OCI-LY7 (cell line): ENCODE data around the gene OR2B3. TPM values are rescaled to one million over a fixed set of nuclear protein-coding genes. Genes with fewer than 3 reads are reported as not detected.

Experiments
- Bru-seq: library from RNA; stranded (reverse); fragments of 400-500 nt; gene quantifications from one replicate; lab custom pipeline; 2021; lab: Mats Ljungman, UMichigan
- BruChase-seq, 2 experiments: library from RNA; stranded (reverse); fragments of 400-500 nt; gene quantifications; one replicate each; lab custom pipeline; 2021; lab: Mats Ljungman, UMichigan
- BruUV-seq: library from RNA; stranded (reverse); fragments of 400-500 nt; replicated peaks from 2 replicates; lab custom pipeline; 2021; lab: Mats Ljungman, UMichigan
- CTCF ChIA-PET: fragments of 300-600 bp; sonication (Branson Sonifier 250); formaldehyde crosslinking; loops from one replicate; lab custom pipeline; 2022; ENCODE audit warnings: antibody characterized with exemption; ENCODE audit not compliant: unreplicated experiment; lab: Charles Lee
- POLR2A ChIA-PET: fragments of 300-600 bp; sonication (Branson Sonifier 250); formaldehyde crosslinking; loops from one replicate; lab custom pipeline; 2022; ENCODE audit warnings: antibody characterized with exemption; lab: Charles Lee
- DNase-seq: peaks from one replicate; pipeline ENCODE4 v3.0.0-alpha.2; 2015; ENCODE audit warnings: low spot score
- H2AFZ ChIP-seq: fragments of 200-600 bp; sonication (generic), shearing (Covaris generic); 2 replicates; pipeline ENCODE4 v1.6.1; 2014; ENCODE audit warnings: mild to moderate bottlenecking, antibody characterized with exemption, low read length, moderate library complexity
- H3K27ac ChIP-seq: fragments of 200-600 bp; sonication (generic); 2 replicates; pipeline ENCODE4 v1.5.1; 2014; ENCODE audit warnings: mixed run types, low read depth, mild to moderate bottlenecking, moderate library complexity, low read length, inconsistent platforms; ENCODE audit not compliant: poor library complexity, severe bottlenecking
- H3K36me3 ChIP-seq: fragments of 200-600 bp; sonication (generic); 2 replicates; pipeline ENCODE4 v1.6.1; 2014; ENCODE audit warnings: mild to moderate bottlenecking, antibody characterized with exemption, low read length, moderate library complexity, mixed read lengths; ENCODE audit not compliant: insufficient read depth
- H3K4me1 ChIP-seq: fragments of 200-600 bp; sonication (generic); 2 replicates; pipeline ENCODE4 v1.5.1; 2014; ENCODE audit warnings: mild to moderate bottlenecking, low read length; ENCODE audit not compliant: insufficient read depth, poor library complexity, severe bottlenecking
- H3K4me2 ChIP-seq: fragments of 200-600 bp; sonication (generic); 2 replicates; pipeline ENCODE4 v1.6.1; 2014; ENCODE audit warnings: mild to moderate bottlenecking, low read length
- H3K4me3 ChIP-seq: fragments of 200-600 bp; sonication (generic); 2 replicates; pipeline ENCODE4 v1.5.1; 2014; ENCODE audit warnings: mild to moderate bottlenecking, low read depth, low read length; ENCODE audit not compliant: poor library complexity, severe bottlenecking
- H3K79me2 ChIP-seq: fragments of 200-600 bp; sonication (generic); 2 replicates; pipeline ENCODE4 v1.6.1; 2016; ENCODE audit warnings: low read depth, mild to moderate bottlenecking, low read length, moderate library complexity, mixed read lengths; ENCODE audit not compliant: insufficient read depth
- H3K9me2 ChIP-seq: fragments of 200-600 bp; sonication (generic); 2 replicates; pipeline ENCODE4 v1.6.1; 2016; ENCODE audit warnings: mild to moderate bottlenecking, low read length, mixed read lengths; ENCODE audit not compliant: insufficient read depth
- H3K9me3 ChIP-seq: fragments of 200-600 bp; sonication (generic); 2 replicates; pipeline ENCODE4 v1.6.1; 2014; ENCODE audit warnings: mild to moderate bottlenecking, mixed run types, low read length, mixed read lengths
- H4K20me1 ChIP-seq: fragments of 200-600 bp; sonication (generic); 2 replicates; pipeline ENCODE4 v1.6.1; 2014; ENCODE audit warnings: mild to moderate bottlenecking, antibody characterized with exemption, low read length, moderate library complexity, mixed read lengths; ENCODE audit not compliant: insufficient read depth
- CTCF ChIP-seq: fragments of 200-600 bp; sonication (generic); conservative IDR thresholded peaks from 2 replicates; pipeline ENCODE4 v1.5.1; 2014; ENCODE audit warnings: mild to moderate bottlenecking, antibody characterized with exemption, low read length, moderate library complexity, mixed read lengths
- EZH2phosphoT487 ChIP-seq: fragments of 200-600 bp; sonication (generic); IDR thresholded peaks from 2 replicates; pipeline ENCODE4 v1.6.1; 2018; ENCODE audit warnings: low read depth, borderline replicate concordance, mild to moderate bottlenecking, mixed run types, antibody characterized with exemption, low read length, moderate library complexity, mixed read lengths
- intact Hi-C: fragments of 100-400 bp; cut with micrococcal nuclease; formaldehyde crosslinking; loops from one replicate; pipeline ENCODE4 v1.10.0; 2022; ENCODE audit not compliant: unreplicated experiment
- long read RNA-seq: library from polyadenylated mRNA; stranded (forward); transcript quantifications from one replicate; pipeline ENCODE4 v2.0.0, GENCODE V29; 2022
- total RNA-seq, 2 experiments: library from RNA; depleted of rRNA in 1 of 2; stranded (reverse); fragments of >200 nt in 1 of 2; shearing (Covaris generic) in 1 of 2; gene quantifications; 2 replicates each; pipeline ENCODE4 v1.2.3, GENCODE V29; 2014 to 2022

Gene OR2B3
- total RNA-seq (2014; rRNA removed; shearing (Covaris generic)) (not detected in 2 replicates), total RNA-seq (2022) (not detected in 2 replicates), Bru-seq, nascent RNA (not detected), BruChase-seq, experiment 1, labeled RNA remaining after a 6-hour chase (not detected), BruChase-seq, experiment 2, labeled RNA remaining after a 2-hour chase (not detected)
- long read RNA-seq: 0 reads

- Histone ChIP-seq H3K4me2 (no peak within 1 kb of the TSS), H3K36me3 (no peaks in the 10 kb centered on the region), H4K20me1 (no peaks in the 10 kb centered on the region), H3K79me2 (no peaks in the 10 kb centered on the region), H3K9me3 (no peaks in the 10 kb centered on the region), H3K27ac (no peak within 1 kb of the TSS), H3K4me3 (no peak within 1 kb of the TSS), H3K4me1 (no peaks in the 10 kb centered on the region), H2AFZ (no peak within 1 kb of the TSS), H3K9me2 (no peaks in the 10 kb centered on the region)
- ChIA-PET CTCF (no interaction called here), POLR2A (no interaction called here)
- BruUV-seq: no TSS peak
- intact Hi-C loops: no loop called here
- TF ChIP-seq EZH2phosphoT487 (no peak), CTCF (no peak)
- no peak for DNase-seq
Observed at GRCh38 chr6:29087213-29087612, at the start of gene OR2B3. TSS of gene OR2B3 (minus strand) at chr6:29087313. CDS start at chr6:29087248, 65 bp downstream.

GRCh38 chr6:29131691-29132090 is 44.6 kb upstream of the OR2B3 start:
- DNase-seq: no peak
- ChIA-PET POLR2A (interaction anchor here (0.6 to 0.7 kb wide), 2 partner anchors 52 to 370 kb away, joined by 3 read pairs; no protein-coding TSS in a partner anchor), CTCF (no interaction called here)
- BruUV-seq: no TSS peak
- H3K4me3 ChIP-seq: no peak overlapping the region
- no peaks in the 10 kb centered on the region for H3K79me2 ChIP-seq
- no peak overlapping the region for H2AFZ ChIP-seq
- H3K27ac ChIP-seq: no peak overlapping the region
- no peak for TF ChIP-seq EZH2phosphoT487
- TF ChIP-seq CTCF: no peak
- no peaks in the 10 kb centered on the region for H4K20me1 ChIP-seq
- no peak overlapping the region for H3K4me2 ChIP-seq
- no peaks in the 10 kb centered on the region for H3K36me3 ChIP-seq
- intact Hi-C loops: no loop called here
- no peaks in the 10 kb centered on the region for H3K4me1 ChIP-seq
- no peaks in the 10 kb centered on the region for H3K9me2 ChIP-seq
- no peaks in the 10 kb centered on the region for H3K9me3 ChIP-seq

- no peaks in the 10 kb centered on the region for H3K4me1 ChIP-seq
- no peak overlapping the region for H3K4me2 ChIP-seq
- DNase-seq: no peak
- H3K4me3 ChIP-seq: no peak overlapping the region
- H3K9me2 ChIP-seq: no peaks in the 10 kb centered on the region
- no peaks in the 10 kb centered on the region for H4K20me1 ChIP-seq
- intact Hi-C loops: no loop called here
- CTCF ChIA-PET: no interaction called here
- no peaks in the 10 kb centered on the region for H3K79me2 ChIP-seq
- no peak overlapping the region for H2AFZ ChIP-seq
- no peak overlapping the region for H3K27ac ChIP-seq
- no TSS peak for BruUV-seq
- no peaks in the 10 kb centered on the region for H3K36me3 ChIP-seq
- POLR2A ChIA-PET: no interaction called here
- TF ChIP-seq CTCF (no peak), EZH2phosphoT487 (no peak)
- no peaks in the 10 kb centered on the region for H3K9me3 ChIP-seq
Observed at GRCh38 chr6:29130644-29131043, 43.5 kb upstream of the OR2B3 start.
